Liver (tissue), 3 donors: ENCODE measurements around the gene MRPL51.

Experiments used
- GABPA ChIP-seq, 2 donors: IDR thresholded peaks in 1 of 2; conservative IDR thresholded peaks in 1 of 2; 2 replicates each; pipeline ENCODE4 v1.6.1; 2016; ENCODE audit warnings: antibody characterized with exemption in 2 of 2, mild to moderate bottlenecking in 1 of 2, moderate library complexity in 1 of 2
- JUND ChIP-seq, 2 donors: IDR thresholded peaks; 2 replicates each; pipeline ENCODE4 v1.6.1; 2016; ENCODE audit warnings: antibody characterized with exemption in 2 of 2
- MAX ChIP-seq: IDR thresholded peaks from 2 replicates; pipeline ENCODE4 v1.6.1; 2016; ENCODE audit warnings: antibody characterized with exemption
- RAD21 ChIP-seq, 2 donors: IDR thresholded peaks; 2 replicates each; pipeline ENCODE4 v1.6.1; 2016; ENCODE audit warnings: antibody characterized with exemption in 2 of 2, mild to moderate bottlenecking in 2 of 2
- RXRA ChIP-seq, 2 donors: IDR thresholded peaks; 2 replicates each; pipeline ENCODE4 v1.6.1; 2017 to 2018; ENCODE audit warnings: antibody characterized with exemption in 2 of 2, mild to moderate bottlenecking in 1 of 2
- TAF1 ChIP-seq: conservative IDR thresholded peaks from 2 replicates; pipeline ENCODE4 v1.6.1; 2016; ENCODE audit warnings: antibody characterized with exemption, mild to moderate bottlenecking
- ZBTB33 ChIP-seq: IDR thresholded peaks from 2 replicates; pipeline ENCODE4 v1.6.1; 2016; ENCODE audit warnings: antibody characterized with exemption
- TF ChIP-seq, protein P1 (sequence below): IDR thresholded peaks from 2 replicates; pipeline ENCODE4 v1.6.1; 2016; ENCODE audit warnings: antibody characterized with exemption, mild to moderate bottlenecking
- TF ChIP-seq, protein P2 (sequence below): fragments of 150-350 bp; IDR thresholded peaks from 2 replicates; pipeline ENCODE4 v1.5.1; 2017; ENCODE audit warnings: improper control_type of control experiment, low read depth, low read length; ENCODE audit not compliant: missing input control
- donor health status: healthy.
- donor health status: healthy.

GRCh38 chr12:6488240-6488639 lies 4.8 kb downstream of the MRPL51 start:
- no peak for TF ChIP-seq GABPA (IDR thresholded peaks at IDR 0.05 in 1 of 2, conservative IDR thresholded peaks at IDR 0.05 in 1 of 2)
- TF ChIP-seq TAF1, result no peak
- TF ChIP-seq, protein P1, sequence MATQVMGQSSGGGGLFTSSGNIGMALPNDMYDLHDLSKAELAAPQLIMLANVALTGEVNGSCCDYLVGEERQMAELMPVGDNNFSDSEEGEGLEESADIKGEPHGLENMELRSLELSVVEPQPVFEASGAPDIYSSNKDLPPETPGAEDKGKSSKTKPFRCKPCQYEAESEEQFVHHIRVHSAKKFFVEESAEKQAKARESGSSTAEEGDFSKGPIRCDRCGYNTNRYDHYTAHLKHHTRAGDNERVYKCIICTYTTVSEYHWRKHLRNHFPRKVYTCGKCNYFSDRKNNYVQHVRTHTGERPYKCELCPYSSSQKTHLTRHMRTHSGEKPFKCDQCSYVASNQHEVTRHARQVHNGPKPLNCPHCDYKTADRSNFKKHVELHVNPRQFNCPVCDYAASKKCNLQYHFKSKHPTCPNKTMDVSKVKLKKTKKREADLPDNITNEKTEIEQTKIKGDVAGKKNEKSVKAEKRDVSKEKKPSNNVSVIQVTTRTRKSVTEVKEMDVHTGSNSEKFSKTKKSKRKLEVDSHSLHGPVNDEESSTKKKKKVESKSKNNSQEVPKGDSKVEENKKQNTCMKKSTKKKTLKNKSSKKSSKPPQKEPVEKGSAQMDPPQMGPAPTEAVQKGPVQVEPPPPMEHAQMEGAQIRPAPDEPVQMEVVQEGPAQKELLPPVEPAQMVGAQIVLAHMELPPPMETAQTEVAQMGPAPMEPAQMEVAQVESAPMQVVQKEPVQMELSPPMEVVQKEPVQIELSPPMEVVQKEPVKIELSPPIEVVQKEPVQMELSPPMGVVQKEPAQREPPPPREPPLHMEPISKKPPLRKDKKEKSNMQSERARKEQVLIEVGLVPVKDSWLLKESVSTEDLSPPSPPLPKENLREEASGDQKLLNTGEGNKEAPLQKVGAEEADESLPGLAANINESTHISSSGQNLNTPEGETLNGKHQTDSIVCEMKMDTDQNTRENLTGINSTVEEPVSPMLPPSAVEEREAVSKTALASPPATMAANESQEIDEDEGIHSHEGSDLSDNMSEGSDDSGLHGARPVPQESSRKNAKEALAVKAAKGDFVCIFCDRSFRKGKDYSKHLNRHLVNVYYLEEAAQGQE, result no peak
- TF ChIP-seq RAD21 (IDR thresholded peaks at IDR 0.05), result no peak
- TF ChIP-seq RXRA (IDR thresholded peaks at IDR 0.05), result no peak
- TF ChIP-seq, protein P2, sequence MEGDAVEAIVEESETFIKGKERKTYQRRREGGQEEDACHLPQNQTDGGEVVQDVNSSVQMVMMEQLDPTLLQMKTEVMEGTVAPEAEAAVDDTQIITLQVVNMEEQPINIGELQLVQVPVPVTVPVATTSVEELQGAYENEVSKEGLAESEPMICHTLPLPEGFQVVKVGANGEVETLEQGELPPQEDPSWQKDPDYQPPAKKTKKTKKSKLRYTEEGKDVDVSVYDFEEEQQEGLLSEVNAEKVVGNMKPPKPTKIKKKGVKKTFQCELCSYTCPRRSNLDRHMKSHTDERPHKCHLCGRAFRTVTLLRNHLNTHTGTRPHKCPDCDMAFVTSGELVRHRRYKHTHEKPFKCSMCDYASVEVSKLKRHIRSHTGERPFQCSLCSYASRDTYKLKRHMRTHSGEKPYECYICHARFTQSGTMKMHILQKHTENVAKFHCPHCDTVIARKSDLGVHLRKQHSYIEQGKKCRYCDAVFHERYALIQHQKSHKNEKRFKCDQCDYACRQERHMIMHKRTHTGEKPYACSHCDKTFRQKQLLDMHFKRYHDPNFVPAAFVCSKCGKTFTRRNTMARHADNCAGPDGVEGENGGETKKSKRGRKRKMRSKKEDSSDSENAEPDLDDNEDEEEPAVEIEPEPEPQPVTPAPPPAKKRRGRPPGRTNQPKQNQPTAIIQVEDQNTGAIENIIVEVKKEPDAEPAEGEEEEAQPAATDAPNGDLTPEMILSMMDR, result no peak
- no peak for TF ChIP-seq JUND (IDR thresholded peaks at IDR 0.05)
- no peak for TF ChIP-seq ZBTB33
- no peak for TF ChIP-seq MAX
